Tibial nerve (tissue), 4 donors: ENCODE results near the gene UGT1A4.

Experiments used
- EP300 ChIP-seq, 2 donors: sonication (generic); formaldehyde crosslinking; IDR thresholded peaks; one replicate each; pipeline ENCODE4 v1.6.1; 2017; ENCODE audit warnings: antibody characterized with exemption in 2 of 2, mild to moderate bottlenecking in 1 of 2
- POLR2A ChIP-seq, 2 donors: fragments of 450-650 bp; IDR thresholded peaks; one replicate each; pipeline ENCODE4 v1.6.1; 2017; ENCODE audit warnings: antibody characterized with exemption in 2 of 2, mild to moderate bottlenecking in 2 of 2, moderate library complexity in 2 of 2
- TF ChIP-seq, protein P1 (sequence below), 5 experiments: fragments of 200-600 bp in 3 of 5; fragments of 450-650 bp in 2 of 5; sonication (generic) in 3 of 5; IDR thresholded peaks; one replicate each; pipeline ENCODE4 v1.5.1; 2016 to 2019; ENCODE audit warnings: antibody characterized with exemption in 5 of 5, mild to moderate bottlenecking in 3 of 5, moderate library complexity in 2 of 5

DNA sequence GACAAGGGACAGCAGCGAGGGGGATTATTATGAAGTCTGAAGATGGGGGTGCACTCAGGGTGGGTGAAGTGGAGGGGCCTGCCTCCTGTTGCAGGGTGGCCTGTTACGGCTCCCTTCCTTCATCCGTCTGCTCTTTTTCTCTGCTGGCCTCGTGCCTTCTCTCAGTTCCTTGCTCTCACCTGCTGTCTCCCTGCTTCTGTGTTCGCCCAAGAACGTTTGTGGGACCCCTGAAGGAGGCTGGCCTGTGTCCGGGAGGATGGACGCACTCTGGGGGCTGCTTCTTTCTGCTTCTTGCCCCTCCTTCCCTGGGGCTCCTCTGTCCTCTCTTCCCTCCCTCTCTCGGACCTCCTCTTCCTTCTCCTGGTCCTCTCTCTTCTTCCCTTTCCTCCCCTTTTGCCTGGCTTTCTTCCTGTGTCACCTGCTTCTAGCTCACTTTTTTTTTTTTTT is 73.4 kb downstream of the UGT1A4 start:
- TF ChIP-seq, protein P1, sequence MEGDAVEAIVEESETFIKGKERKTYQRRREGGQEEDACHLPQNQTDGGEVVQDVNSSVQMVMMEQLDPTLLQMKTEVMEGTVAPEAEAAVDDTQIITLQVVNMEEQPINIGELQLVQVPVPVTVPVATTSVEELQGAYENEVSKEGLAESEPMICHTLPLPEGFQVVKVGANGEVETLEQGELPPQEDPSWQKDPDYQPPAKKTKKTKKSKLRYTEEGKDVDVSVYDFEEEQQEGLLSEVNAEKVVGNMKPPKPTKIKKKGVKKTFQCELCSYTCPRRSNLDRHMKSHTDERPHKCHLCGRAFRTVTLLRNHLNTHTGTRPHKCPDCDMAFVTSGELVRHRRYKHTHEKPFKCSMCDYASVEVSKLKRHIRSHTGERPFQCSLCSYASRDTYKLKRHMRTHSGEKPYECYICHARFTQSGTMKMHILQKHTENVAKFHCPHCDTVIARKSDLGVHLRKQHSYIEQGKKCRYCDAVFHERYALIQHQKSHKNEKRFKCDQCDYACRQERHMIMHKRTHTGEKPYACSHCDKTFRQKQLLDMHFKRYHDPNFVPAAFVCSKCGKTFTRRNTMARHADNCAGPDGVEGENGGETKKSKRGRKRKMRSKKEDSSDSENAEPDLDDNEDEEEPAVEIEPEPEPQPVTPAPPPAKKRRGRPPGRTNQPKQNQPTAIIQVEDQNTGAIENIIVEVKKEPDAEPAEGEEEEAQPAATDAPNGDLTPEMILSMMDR (IDR thresholded peaks at IDR 0.05), result no peak
- TF ChIP-seq POLR2A (IDR thresholded peaks at IDR 0.05) (no peak), EP300 (IDR thresholded peaks at IDR 0.05) (no peak)
